ENCODE data around the gene CYB561.

DNA sequence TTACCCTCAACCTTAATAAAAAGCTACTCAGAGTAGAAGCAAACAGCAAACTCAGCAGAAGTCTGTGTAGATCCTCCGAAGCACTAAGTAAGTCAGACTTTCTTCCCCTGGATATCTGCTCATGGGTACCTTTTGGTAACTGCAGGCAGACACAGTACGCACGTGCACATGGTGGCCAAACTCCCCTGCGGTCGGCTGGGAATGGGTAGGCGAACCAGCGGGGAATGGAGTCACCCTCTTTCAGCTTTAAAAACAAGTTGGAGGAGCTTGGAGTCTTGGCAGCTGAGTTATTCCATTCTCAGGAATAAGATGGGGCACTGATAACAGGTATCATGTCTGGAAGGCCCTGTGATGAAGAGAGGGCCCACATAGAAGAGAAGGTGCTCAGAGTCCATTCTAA is 16.3 kb downstream of the CYB561 start:
- TF ChIP-seq, protein P1, sequence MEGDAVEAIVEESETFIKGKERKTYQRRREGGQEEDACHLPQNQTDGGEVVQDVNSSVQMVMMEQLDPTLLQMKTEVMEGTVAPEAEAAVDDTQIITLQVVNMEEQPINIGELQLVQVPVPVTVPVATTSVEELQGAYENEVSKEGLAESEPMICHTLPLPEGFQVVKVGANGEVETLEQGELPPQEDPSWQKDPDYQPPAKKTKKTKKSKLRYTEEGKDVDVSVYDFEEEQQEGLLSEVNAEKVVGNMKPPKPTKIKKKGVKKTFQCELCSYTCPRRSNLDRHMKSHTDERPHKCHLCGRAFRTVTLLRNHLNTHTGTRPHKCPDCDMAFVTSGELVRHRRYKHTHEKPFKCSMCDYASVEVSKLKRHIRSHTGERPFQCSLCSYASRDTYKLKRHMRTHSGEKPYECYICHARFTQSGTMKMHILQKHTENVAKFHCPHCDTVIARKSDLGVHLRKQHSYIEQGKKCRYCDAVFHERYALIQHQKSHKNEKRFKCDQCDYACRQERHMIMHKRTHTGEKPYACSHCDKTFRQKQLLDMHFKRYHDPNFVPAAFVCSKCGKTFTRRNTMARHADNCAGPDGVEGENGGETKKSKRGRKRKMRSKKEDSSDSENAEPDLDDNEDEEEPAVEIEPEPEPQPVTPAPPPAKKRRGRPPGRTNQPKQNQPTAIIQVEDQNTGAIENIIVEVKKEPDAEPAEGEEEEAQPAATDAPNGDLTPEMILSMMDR (IDR thresholded peaks at IDR 0.05; ENCODE audit: low read length), result no peak
- TF ChIP-seq EZH2 (optimal IDR thresholded peaks at IDR 0.05; ENCODE audit: low read depth, low read length) (no peak), EZH2phosphoT487 (IDR thresholded peaks at IDR 0.05; ENCODE audit: low read length) (no peak)

All from MM.1S (cell line).